ENCODE data around the gene ALG6.
"Not testable (repeated sequence)": the region's sequence is repeated elsewhere in the genome, so short reads cannot be mapped to it uniquely, and the experiment has no call there.

ALG6 gene

GRCh38 chr1:63328781-63329180 is 38.6 kb upstream of the ALG6 start:
- DNase-seq (ENCODE audit: low read depth) = no peak

DNA sequence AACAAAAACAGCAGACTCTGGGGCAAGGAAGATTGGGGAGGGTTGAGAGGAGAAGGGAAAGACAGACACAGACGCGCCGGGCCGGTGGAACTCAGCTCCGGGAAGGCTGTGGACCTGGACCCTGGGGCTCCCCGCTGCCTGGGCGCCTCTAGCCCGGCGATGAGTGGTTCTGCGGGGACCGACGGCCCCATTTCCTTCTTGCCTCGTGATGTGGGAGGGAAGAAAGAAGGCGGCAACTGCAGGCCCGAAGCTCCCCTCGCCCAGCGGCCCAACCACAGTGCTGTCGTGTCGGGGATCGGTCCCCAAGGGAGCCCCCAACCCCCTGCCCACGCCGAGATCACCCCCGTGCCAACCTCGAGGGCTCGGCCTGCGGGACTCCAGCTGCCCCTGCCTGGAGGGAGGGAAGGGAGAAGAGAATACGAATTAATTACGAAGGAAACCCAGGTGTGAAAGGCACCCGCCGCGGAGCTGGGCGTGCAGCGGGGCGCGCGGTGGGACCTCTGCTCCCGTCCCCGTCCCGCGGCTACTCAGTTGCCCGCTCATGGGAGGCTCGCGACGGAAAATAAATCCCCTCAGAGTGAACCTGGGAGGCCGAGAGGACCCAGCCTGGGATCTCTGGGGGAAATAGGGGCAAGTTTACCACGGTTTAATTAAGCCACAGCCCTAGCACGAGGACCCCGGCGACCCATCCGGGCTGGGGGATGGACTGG is 37.7 kb upstream of the ALG6 start:
- DNase-seq (ENCODE audit: low read depth) = no peak

DNA sequence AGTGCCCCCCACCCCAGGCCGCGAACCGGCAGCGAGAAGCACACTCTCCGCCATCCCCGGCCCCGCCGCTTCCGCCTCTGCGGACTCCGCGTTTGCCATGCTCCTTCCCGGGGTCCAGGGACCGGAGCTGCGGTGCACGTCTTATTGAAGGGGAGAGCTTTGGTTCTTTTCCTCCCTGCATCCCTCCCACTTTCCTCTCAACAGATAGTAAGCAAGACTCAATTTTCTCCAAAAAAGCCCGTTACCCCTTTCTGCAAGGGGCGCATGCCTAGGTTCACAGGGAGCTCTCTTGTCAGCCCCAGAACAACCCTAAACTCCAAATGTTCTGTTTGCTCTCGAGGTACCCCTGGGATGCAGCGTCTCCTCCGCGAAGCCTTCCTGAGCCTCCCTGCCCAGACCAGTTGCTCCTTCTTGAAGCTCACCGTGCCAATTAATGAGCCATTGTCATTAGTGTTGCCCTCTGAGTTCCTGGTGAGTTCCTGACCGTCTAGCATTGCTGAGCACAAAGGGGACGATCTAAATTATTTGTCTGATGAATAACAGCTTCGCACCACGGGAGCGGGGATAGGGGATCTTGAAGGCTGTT is 37.0 kb upstream of the ALG6 start:
- no peak for DNase-seq (ENCODE audit: low read depth)

- no peak for DNase-seq (ENCODE audit: low read depth)
Measured at GRCh38 chr1:63342402-63342801, 25.0 kb upstream of the ALG6 start.

- no peak for DNase-seq (ENCODE audit: low read depth)
Measured at GRCh38 chr1:63343922-63344321, 23.5 kb upstream of the ALG6 start.

DNA sequence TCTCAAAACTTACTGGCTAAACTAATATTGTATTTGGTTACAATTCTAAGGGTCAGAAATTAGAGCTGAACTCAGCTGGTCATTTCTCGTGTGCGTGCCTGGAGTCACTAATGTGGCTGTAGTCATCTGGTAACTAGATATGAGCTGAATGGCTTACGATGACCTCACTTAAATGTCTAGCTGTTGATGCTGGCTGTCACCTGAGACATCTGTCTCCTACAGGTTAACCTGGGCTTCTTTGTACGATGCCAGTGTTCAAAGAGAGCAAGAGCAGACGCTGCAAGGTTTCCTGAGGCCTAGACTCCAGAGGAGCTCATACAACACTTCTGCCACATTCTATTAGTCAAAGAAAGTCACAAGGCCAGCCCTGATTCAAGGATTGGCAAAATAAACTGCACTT is 17.1 kb upstream of the ALG6 start:
- no peak for DNase-seq (ENCODE audit: low read depth)

- no peak for DNase-seq (ENCODE audit: low read depth)
Measured at GRCh38 chr1:63352736-63353135, 14.7 kb upstream of the ALG6 start.

DNA sequence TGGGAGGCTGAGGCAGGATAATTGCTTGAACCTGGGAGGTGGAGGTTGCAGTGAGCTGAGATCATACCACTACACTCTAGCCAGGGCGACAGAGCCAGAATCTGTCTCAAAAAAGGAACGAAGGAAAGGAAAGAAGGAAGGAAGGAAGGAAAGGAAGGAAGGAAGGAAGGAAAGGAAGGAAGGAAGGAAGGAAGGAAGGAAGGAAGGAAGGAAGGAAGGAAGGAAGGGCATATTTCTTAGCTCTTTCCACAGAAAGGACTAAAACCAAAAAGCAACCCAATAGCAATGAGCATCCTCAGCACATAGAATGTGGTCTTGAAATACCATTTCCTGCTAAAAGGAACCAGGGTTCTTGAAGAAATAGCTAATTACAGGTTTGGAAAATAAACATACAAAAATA is 11.2 kb upstream of the ALG6 start:
- not testable (repeated sequence) for DNase-seq (ENCODE audit: low read depth)

DNA sequence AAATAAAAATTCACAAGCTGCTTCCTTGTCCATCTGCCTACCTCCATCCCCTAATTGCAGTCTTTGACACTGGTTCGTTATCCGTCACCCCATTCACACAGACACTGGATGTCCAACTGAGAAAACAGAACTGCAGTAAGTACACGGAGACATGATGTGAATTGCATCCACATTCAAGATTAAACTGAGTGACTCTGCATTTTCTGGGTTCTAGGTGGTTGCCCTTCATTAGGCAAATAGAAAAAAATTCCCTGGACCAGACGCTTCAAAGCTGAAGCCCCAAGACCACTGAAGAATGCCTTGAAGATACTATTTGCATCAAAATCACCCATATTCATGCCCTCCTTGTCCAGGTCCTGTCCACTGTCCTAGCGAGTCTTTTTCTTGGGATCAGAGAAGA is 7.9 kb upstream of the ALG6 start:
- no peak for DNase-seq (ENCODE audit: low read depth)

- no peak for DNase-seq (ENCODE audit: low read depth)
Measured at GRCh38 chr1:63362073-63362472, 5.4 kb upstream of the ALG6 start.

- DNase-seq (ENCODE audit: low read depth) = no peak
Measured at GRCh38 chr1:63362578-63362977, 4.8 kb upstream of the ALG6 start.

GRCh38 chr1:63363014-63363413 is 4.4 kb upstream of the ALG6 start:
- DNase-seq (ENCODE audit: low read depth) = no peak

- DNase-seq (ENCODE audit: low read depth) = no peak
Measured at GRCh38 chr1:63366908-63367214, 566 bp upstream of the ALG6 start.

GRCh38 chr1:63368131-63368530 is 704 bp downstream of the ALG6 start:
- no peak for DNase-seq (ENCODE audit: low read depth)

- DNase-seq (ENCODE audit: low read depth) = no peak
Measured at GRCh38 chr1:63379583-63379982, 12.2 kb downstream of the ALG6 start.

DNA sequence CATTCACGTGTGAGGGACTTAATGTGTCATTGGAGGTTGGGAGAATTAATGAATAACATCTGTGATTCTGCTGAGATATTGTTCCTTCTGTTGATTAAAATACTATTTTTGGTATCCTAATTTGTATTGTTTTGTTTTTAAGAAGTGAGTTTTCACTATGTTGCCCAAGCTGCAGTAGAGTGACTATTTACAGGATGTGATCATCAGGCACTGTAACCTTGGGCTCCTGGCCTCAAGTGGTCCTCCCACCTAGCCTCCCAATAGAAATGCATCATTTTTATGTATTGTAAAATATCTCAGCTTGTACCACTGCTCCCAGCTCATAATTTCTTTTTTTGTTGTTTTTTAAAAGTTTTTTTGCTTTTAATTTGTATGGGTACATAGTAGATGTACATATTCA is 14.3 kb downstream of the ALG6 start:
- no peak for DNase-seq (ENCODE audit: low read depth)

DNA sequence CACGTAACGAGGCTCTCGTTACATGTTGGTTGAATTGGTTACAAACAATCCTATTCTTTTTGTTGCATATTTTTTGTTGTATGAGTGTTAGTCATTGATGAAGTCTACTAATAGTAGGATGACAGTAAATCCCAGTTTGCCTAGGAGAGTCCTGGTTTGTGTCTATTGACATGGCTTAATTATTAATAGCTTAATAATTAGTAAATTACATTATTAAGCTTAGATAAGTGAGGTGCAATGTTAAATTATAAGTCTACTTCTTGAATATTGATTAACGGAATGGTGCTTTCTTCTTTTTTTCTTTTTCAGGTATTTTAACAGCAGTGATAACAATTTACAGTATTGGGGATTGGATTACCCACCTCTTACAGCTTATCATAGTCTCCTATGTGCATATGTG is 34.5 kb downstream of the ALG6 start:
- DNase-seq (ENCODE audit: low read depth) = no peak

DNA sequence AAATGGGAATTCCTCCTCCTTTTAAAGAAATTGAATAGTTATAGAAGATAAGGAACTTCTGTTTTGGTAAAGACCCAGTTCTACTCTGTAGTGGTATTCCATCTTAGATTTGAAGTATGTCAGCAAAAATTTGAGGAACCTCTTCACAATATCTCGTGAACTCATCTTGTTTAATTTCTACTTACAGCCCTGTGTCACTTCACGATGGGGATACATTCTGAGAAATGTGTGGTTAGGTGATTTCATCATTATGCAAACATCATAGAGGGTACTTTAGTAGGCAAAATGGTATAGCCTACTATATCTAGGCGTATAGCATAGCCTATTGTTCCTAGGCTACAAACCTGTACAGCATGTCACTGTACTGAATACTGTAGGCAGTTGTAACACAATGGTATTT is 36.0 kb downstream of the ALG6 start:
- DNase-seq (ENCODE audit: low read depth) = no peak

- DNase-seq (ENCODE audit: low read depth) = no peak
Measured at GRCh38 chr1:63405021-63405420, 37.6 kb downstream of the ALG6 start.

GRCh38 chr1:63405987-63406386 is 38.6 kb downstream of the ALG6 start:
- DNase-seq (ENCODE audit: low read depth) = no peak

DNA sequence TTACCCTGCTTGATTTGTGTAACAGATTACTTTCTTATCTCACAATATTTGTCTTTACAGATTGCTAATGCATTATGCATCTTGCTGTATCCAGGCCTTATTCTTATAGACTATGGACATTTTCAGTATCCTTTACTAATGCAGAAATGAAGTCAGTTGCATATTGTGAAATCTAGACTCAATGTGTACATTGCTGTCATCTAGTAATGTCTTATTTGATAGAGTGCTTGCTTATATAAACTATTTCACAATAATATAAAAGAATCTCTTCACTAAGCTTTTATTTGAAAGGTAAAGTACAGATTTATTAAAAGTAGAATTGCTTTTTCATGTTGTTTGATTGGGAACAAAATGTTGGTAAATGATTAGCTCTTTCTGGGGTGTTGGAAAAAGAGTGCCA is 39.6 kb downstream of the ALG6 start:
- DNase-seq (ENCODE audit: low read depth) = no peak

- no peak for DNase-seq (ENCODE audit: low read depth)
Measured at GRCh38 chr1:63408331-63408730, 40.9 kb downstream of the ALG6 start.

GRCh38 chr1:63411066-63411465 is 43.6 kb downstream of the ALG6 start:
- DNase-seq (ENCODE audit: low read depth) = no peak

- no peak for DNase-seq (ENCODE audit: low read depth)
Measured at GRCh38 chr1:63413394-63413793, 46.0 kb downstream of the ALG6 start.
